SK-N-SH (cell line): ENCODE measurements around the gene RASL12. TPM values are rescaled to one million over a fixed set of nuclear protein-coding genes. Genes with fewer than 3 reads are reported as not detected.

Experiments used
- CTCF ChIA-PET: fragments of 300-600, 350-600 bp; formaldehyde crosslinking; extraction: SDS; loops from one replicate; lab custom pipeline; 2021; lab: Yijun Ruan, JAX
- POLR2A ChIA-PET: fragments of 350-600 bp; sonication (Branson Sonifier 250); formaldehyde crosslinking; extraction: SDS; loops from one replicate; lab custom pipeline; 2020; ENCODE audit warnings: antibody characterized with exemption, inconsistent platforms; lab: Yijun Ruan, JAX
- DNase-seq: peaks from one replicate; pipeline ENCODE4 v3.0.0; 2012
- H2AFZ ChIP-seq: fragments of 200-600 bp; sonication (generic); 2 replicates; pipeline ENCODE4 v1.8.1; 2016; ENCODE audit warnings: antibody characterized with exemption, mild to moderate bottlenecking, low read depth
- H3F3A ChIP-seq: fragments of 200-600 bp; sonication (generic); replicated peaks from 2 replicates; pipeline ENCODE3; 2016; ENCODE audit warnings: antibody characterized with exemption, mild to moderate bottlenecking; ENCODE audit not compliant: insufficient read depth
- H3K27ac ChIP-seq, 2 experiments: fragments of 200-500 bp in 1 of 2; fragments of 200-600 bp in 1 of 2; sonication (Bioruptor generic) in 1 of 2; sonication (generic), shearing (Covaris generic) in 1 of 2; 2 replicates each; pipeline versions ENCODE4 v1.5.1 to v1.6.1; 2014 to 2016; ENCODE audit warnings: low read depth in 2 of 2, inconsistent platforms in 1 of 2, low read length in 1 of 2, mild to moderate bottlenecking in 1 of 2, mixed read lengths in 1 of 2
- H3K27me3 ChIP-seq: fragments of 200-600 bp; sonication (generic), shearing (Covaris generic); 2 replicates; pipeline ENCODE4 v1.6.1; 2016; ENCODE audit warnings: mixed run types; ENCODE audit not compliant: insufficient read depth
- H3K36me3 ChIP-seq, 2 experiments: fragments of 200-500 bp in 1 of 2; fragments of 200-600 bp in 1 of 2; sonication (Bioruptor generic) in 1 of 2; sonication (generic) in 1 of 2; replicated peaks in 1 of 2; 2 replicates each; pipeline versions ENCODE3 to v1.5.1; 2014 to 2016; ENCODE audit warnings: low read length in 1 of 2, mild to moderate bottlenecking in 1 of 2; ENCODE audit not compliant: insufficient read depth in 2 of 2, control insufficient read depth in 1 of 2
- H3K4me1 ChIP-seq, 2 experiments: fragments of 200-500 bp in 1 of 2; fragments of 200-600 bp in 1 of 2; sonication (Bioruptor generic) in 1 of 2; sonication (generic), shearing (Covaris generic) in 1 of 2; 2 replicates each; pipeline versions ENCODE4 v1.5.1 to v1.6.1; 2014 to 2016; ENCODE audit warnings: low read depth in 1 of 2, low read length in 1 of 2, mixed run types in 1 of 2; ENCODE audit not compliant: insufficient read depth in 2 of 2, control insufficient read depth in 1 of 2
- H3K4me2 ChIP-seq: fragments of 200-600 bp; sonication (generic), shearing (Covaris generic); 2 replicates; pipeline ENCODE4 v1.6.1; 2017; ENCODE audit warnings: mixed run types
- H3K4me3 ChIP-seq, 2 experiments: fragments of 200-500 bp in 1 of 2; fragments of 200-600 bp in 1 of 2; sonication (Bioruptor generic) in 1 of 2; sonication (generic), shearing (Covaris generic) in 1 of 2; 2 replicates each; pipeline versions ENCODE4 v1.5.1 to v1.8.1; 2014 to 2016; ENCODE audit warnings: low read depth in 2 of 2, inconsistent platforms in 1 of 2, low read length in 1 of 2, mild to moderate bottlenecking in 1 of 2, mixed read lengths in 1 of 2, moderate library complexity in 1 of 2
- H3K79me2 ChIP-seq: fragments of 200-600 bp; sonication (generic); 2 replicates; pipeline ENCODE4 v1.8.1; 2017; ENCODE audit warnings: mild to moderate bottlenecking; ENCODE audit not compliant: insufficient read depth
- H3K9ac ChIP-seq: fragments of 200-600 bp; sonication (generic); 2 replicates; pipeline ENCODE4 v1.6.1; 2017; ENCODE audit warnings: mixed run types
- H3K9me2 ChIP-seq: fragments of 200-600 bp; sonication (generic); 2 replicates; pipeline ENCODE4 v1.6.1; 2017; ENCODE audit warnings: mixed run types
- H3K9me3 ChIP-seq: fragments of 200-600 bp; sonication (generic); 2 replicates; pipeline ENCODE4 v1.6.1; 2017; ENCODE audit warnings: mixed run types, mild to moderate bottlenecking, moderate library complexity
- H4K20me1 ChIP-seq: fragments of 200-600 bp; sonication (generic); 2 replicates; pipeline ENCODE4 v1.6.1; 2017; ENCODE audit warnings: mild to moderate bottlenecking, mixed run types; ENCODE audit not compliant: insufficient read depth
- JUND ChIP-seq: IDR thresholded peaks from 2 replicates; pipeline ENCODE4 v1.4.0; 2012
- RCOR1 ChIP-seq: fragments of 150-350 bp; IDR thresholded peaks from 2 replicates; pipeline ENCODE4 v1.6.1; 2017; ENCODE audit warnings: antibody characterized with exemption, low read length
- SIN3A ChIP-seq: IDR thresholded peaks from 2 replicates; pipeline ENCODE4 v1.6.1; 2012; ENCODE audit warnings: low read depth, mild to moderate bottlenecking, low read length, moderate library complexity, borderline replicate concordance
- SMC3 ChIP-seq: IDR thresholded peaks from 2 replicates; pipeline ENCODE4 v1.6.1; 2012; ENCODE audit warnings: low read depth, low read length, improper control_type of control experiment
- ZBTB33 ChIP-seq: IDR thresholded peaks from 2 replicates; pipeline ENCODE4 v1.4.0; 2012; ENCODE audit warnings: low read depth, borderline replicate concordance
- WGBS: methylation state at CpG from one replicate; pipeline ENCODE4 v1.1.6; 2017; ENCODE audit warnings: low lambda C conversion rate; 5-methylcytosine and 5-hydroxymethylcytosine counted together
- polyA plus RNA-seq, 3 experiments: library from polyadenylated mRNA; depleted of rRNA; stranded (reverse); fragments of >200 nt; gene quantifications; 2 replicates each; pipeline ENCODE4 v1.2.3, GENCODE V29; 2012

The RASL12 gene
- polyA plus RNA-seq, 1 of the 3 experiments (the other 2 are of a cell fraction) = not detected

- ChIA-PET CTCF (interaction anchor here (0.9 to 8.3 kb wide), 9 partner anchors 9 to 354 kb away, joined by 3 to 99 read pairs (median 4); no protein-coding TSS in a partner anchor), POLR2A (no interaction called here)
- 90% methylated on average over 5 of the region's 7 CpGs for WGBS
These were observed 16.9 kb upstream of the RASL12 start for GRCh38 chr15:65084500-65085206.

GRCh38 chr15:65083262-65083701 lies 15.5 kb upstream of the RASL12 start:
- POLR2A ChIA-PET = no interaction called here
- peaks cover 0 to 28% of the 10 kb centered on the region in 2 experiments; a peak in 1 of 4 replicates for H3K4me1 ChIP-seq

More at GRCh38 chr15:65084500-65085206, 16.9 kb upstream of the RASL12 start:
- Histone ChIP-seq H3K27ac (no peak overlapping the region), H3K36me3 (no peaks in the 10 kb centered on the region), H2AFZ (no peak overlapping the region), H3K4me1 (peaks cover 0 to 35% of the 10 kb centered on the region in 2 experiments; a peak in 1 of 4 replicates), H3K4me2 (no peak overlapping the region), H3K9ac (no peak overlapping the region), H3F3A (no peaks in the 10 kb centered on the region), H3K9me3 (no peaks in the 10 kb centered on the region), H3K9me2 (no peaks in the 10 kb centered on the region), H4K20me1 (no peaks in the 10 kb centered on the region), H3K4me3 (no peak overlapping the region), H3K27me3 (no peaks in the 10 kb centered on the region), H3K79me2 (no peaks in the 10 kb centered on the region)
- DNase-seq = no peak
- no peak for TF ChIP-seq RCOR1

More at GRCh38 chr15:65083262-65083701, 15.5 kb upstream of the RASL12 start:
- Histone ChIP-seq H2AFZ (no peak overlapping the region), H3K36me3 (no peaks in the 10 kb centered on the region), H3K9me2 (no peaks in the 10 kb centered on the region), H3K4me3 (no peak overlapping the region)
- 79% methylated on average over 7 of the region's 7 CpGs for WGBS
- TF ChIP-seq SIN3A = no peak
- no peak for TF ChIP-seq JUND
- no peak for TF ChIP-seq ZBTB33
- no peak for TF ChIP-seq SMC3
- TF ChIP-seq, all 33 proteins: peak for 0
- H4K20me1 ChIP-seq = no peaks in the 10 kb centered on the region
- H3K9me3 ChIP-seq = no peaks in the 10 kb centered on the region
- DNase-seq = no peak
- H3K27ac ChIP-seq = no peak overlapping the region
- H3K9ac ChIP-seq = no peak overlapping the region
- CTCF ChIA-PET = interaction anchor here (0.8 to 8.3 kb wide), 6 partner anchors 13 to 31 kb away, joined by 3 to 99 read pairs (median 4); no protein-coding TSS in a partner anchor
- H3K79me2 ChIP-seq = no peaks in the 10 kb centered on the region
- H3F3A ChIP-seq = no peaks in the 10 kb centered on the region
- H3K27me3 ChIP-seq = 0 out of 2 replicates have a peak, but pooled peaks cover 6% of the 10 kb centered on the region
- H3K4me2 ChIP-seq = no peak overlapping the region
